Measurements from ENCODE around the gene SIRT4. TPM values are rescaled to one million over a fixed set of nuclear protein-coding genes. Genes with fewer than 3 reads are reported as not detected.

Gene SIRT4
- total RNA-seq, 4 donors from 2014 or later, result 1.8 to 4.4 (median 3.6) TPM

DNA sequence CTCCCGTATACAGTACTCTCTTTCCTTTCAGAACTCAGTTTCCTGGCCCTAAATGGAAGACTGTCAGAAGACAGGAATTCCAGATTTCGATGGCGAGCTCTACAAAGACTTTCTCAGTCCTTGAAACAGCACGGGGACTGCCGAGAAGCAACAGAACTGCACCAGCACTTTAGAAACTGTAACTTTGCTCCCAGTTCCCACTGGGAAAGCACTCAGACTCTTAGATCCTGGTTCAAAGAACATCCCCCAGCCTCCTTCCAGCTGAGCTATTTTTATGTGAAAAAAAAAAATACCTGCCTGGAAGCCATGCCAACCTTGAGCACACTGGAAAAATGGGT, 38.4 kb upstream of the SIRT4 start:
- peak overlapping the region; percentile 74 for H3K4me3 ChIP-seq
- no peaks in the 10 kb centered on the region for H3K9me3 ChIP-seq
- H3K27me3 ChIP-seq, result no peaks in the 10 kb centered on the region
- H3K4me1 ChIP-seq, result peaks cover 70% of the 10 kb centered on the region
- WGBS, result 11% methylated on average over 5 of the region's 5 CpGs
- no peak for DNase-seq (ENCODE audit: low spot score in 2 of 2)
- no peaks in the 10 kb centered on the region for H3K36me3 ChIP-seq
- TF ChIP-seq CTCF (IDR thresholded peaks at IDR 0.05), result no peak
- no peak for TF ChIP-seq POLR2AphosphoS5 (IDR thresholded peaks at IDR 0.05)
- no peak for TF ChIP-seq EP300 (IDR thresholded peaks at IDR 0.05)
- no peak for TF ChIP-seq POLR2A (IDR thresholded peaks at IDR 0.05)
- H3K27ac ChIP-seq, result peak overlapping the region; percentile 85

- Histone ChIP-seq H3K27ac (peak overlapping the region; percentile 85), H3K4me1 (peaks cover 64% of the 10 kb centered on the region), H3K4me3 (peak overlapping the region; percentile 74), H3K27me3 (no peaks in the 10 kb centered on the region), H3K36me3 (no peaks in the 10 kb centered on the region), H3K9me3 (no peaks in the 10 kb centered on the region)
- no peak for TF ChIP-seq POLR2AphosphoS5 (IDR thresholded peaks at IDR 0.05)
- TF ChIP-seq EP300 (IDR thresholded peaks at IDR 0.05), result no peak
- TF ChIP-seq CTCF (IDR thresholded peaks at IDR 0.05), result no peak
- no peak for TF ChIP-seq POLR2A (IDR thresholded peaks at IDR 0.05)
- DNase-seq (ENCODE audit: low spot score in 2 of 2), result no peak
- 24% methylated on average over 11 of the region's 15 CpGs for WGBS
Measured at GRCh38 chr12:120264086-120264903, 37.8 kb upstream of the SIRT4 start.

GRCh38 chr12:120264904-120265472, 37.1 kb upstream of the SIRT4 start:
- no peak for TF ChIP-seq EP300 (IDR thresholded peaks at IDR 0.05)
- TF ChIP-seq POLR2A (IDR thresholded peaks at IDR 0.05), result no peak
- no peak for TF ChIP-seq POLR2AphosphoS5 (IDR thresholded peaks at IDR 0.05)
- TF ChIP-seq CTCF (IDR thresholded peaks at IDR 0.05), result no peak
- Histone ChIP-seq H3K27me3 (no peaks in the 10 kb centered on the region), H3K4me1 (peaks cover 57% of the 10 kb centered on the region), H3K4me3 (peak overlapping the region; percentile 74), H3K27ac (peak overlapping the region; percentile 85), H3K9me3 (no peaks in the 10 kb centered on the region), H3K36me3 (no peaks in the 10 kb centered on the region)
- peak in 1 of 2 donors; percentile 80 for DNase-seq (ENCODE audit: low spot score in 2 of 2)
- WGBS, result under 1% methylated on average over 13 of the region's 29 CpGs

DNA sequence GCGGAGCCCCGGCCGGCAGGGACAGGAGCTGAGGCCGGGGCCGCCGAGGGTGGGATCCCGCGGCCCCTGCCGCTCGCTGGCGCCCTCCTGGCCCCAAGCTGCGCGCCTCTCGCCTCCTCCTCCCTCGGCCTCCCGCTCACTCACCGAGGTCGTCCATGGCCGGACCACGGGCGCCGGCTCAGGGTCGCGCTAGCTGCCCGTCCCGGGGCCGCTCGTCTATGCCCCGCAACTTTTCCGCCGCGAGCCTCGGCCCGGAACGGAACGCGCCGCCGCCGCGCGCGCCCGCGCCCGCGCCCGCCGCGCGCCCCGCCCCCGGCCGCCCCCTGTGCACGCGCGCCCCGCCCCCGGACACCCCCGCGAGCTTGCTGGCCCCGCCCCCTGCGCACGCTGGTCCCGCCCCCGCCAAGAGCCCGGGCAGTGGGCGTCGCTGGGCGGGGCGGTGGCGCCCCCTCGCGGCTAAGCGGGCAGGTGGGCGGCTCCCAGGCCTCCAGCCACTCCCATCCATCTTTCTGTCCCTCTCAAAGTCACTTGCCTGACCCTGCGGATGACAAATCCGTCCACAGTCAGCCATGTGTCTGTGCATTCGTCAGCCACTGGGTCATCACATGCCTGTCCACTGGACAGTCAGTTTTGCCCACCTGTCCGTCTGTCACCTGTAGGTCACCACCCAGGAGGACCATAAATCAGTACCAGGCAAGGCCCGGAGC, 36.5 kb upstream of the SIRT4 start, which contains the start of gene PXN:
TSS of gene PXN (minus strand) at position 258 of the 707 bp plus-strand sequence. CDS start at position 157, 101 bp downstream.
- DNase-seq (ENCODE audit: low spot score in 2 of 2), result peak; percentile 91 to 92
- Histone ChIP-seq H3K4me1 (peaks cover 51% of the 10 kb centered on the region), H3K4me3 (peak within 1 kb of the TSS; percentile 74), H3K27me3 (no peaks in the 10 kb centered on the region), H3K27ac (peak within 1 kb of the TSS; percentile 85), H3K9me3 (no peaks in the 10 kb centered on the region), H3K36me3 (no peaks in the 10 kb centered on the region)
- TF ChIP-seq POLR2AphosphoS5 (IDR thresholded peaks at IDR 0.05) (no peak), CTCF (IDR thresholded peaks at IDR 0.05) (peak; percentile 46 to 85)
- 18% methylated on average over 2 of the region's 81 CpGs for WGBS

Data from suprapubic skin (tissue), 4 donors.